Measurements from ENCODE around the gene PNPLA7. TPM values are rescaled to one million over a fixed set of nuclear protein-coding genes. Genes with fewer than 3 reads are reported as not detected.

PNPLA7 gene
- total RNA-seq (2022; extraction: Qiagen RNA extraction), result 0.59 to 0.87 TPM (median 0.86 TPM) in 5 replicates

DNA sequence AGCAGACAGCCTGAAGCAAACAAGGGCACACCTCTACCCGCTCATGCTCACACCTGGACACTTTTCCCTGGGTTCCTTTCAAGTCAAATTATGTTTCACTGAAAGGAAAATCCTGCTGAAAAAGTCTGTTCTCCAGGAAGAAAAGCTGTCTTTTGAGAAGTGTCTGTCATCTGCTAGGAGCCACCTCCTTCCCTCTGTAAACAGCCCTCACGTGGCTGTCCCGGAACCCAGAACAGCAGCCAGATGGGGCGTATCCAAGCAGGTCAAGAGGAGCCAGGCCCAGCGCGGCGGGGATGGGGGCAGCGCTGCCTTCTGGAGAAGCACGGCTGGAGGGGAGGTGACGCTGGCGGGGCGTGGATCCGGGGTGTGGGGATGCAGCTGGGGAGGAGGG is at the start of gene PNPLA7:
Gene PNPLA7, minus strand, starts transcription at position 172 of the 391 bp plus-strand sequence. CDS start 205 bp downstream, outside the sequence.

GRCh38 chr9:137590469-137591383 is 40.5 kb upstream of the PNPLA7 start, which contains the start of gene ZMYND19:
Gene ZMYND19 (minus strand): TSS chr9:137590512. CDS start chr9:137590263, 249 bp downstream.

GRCh38 chr9:137578518-137579258 is 28.5 kb upstream of the PNPLA7 start, which contains the start of gene DPH7:
Gene DPH7 (minus strand): TSS chr9:137578925. CDS start chr9:137578777, 148 bp downstream.

DNA sequence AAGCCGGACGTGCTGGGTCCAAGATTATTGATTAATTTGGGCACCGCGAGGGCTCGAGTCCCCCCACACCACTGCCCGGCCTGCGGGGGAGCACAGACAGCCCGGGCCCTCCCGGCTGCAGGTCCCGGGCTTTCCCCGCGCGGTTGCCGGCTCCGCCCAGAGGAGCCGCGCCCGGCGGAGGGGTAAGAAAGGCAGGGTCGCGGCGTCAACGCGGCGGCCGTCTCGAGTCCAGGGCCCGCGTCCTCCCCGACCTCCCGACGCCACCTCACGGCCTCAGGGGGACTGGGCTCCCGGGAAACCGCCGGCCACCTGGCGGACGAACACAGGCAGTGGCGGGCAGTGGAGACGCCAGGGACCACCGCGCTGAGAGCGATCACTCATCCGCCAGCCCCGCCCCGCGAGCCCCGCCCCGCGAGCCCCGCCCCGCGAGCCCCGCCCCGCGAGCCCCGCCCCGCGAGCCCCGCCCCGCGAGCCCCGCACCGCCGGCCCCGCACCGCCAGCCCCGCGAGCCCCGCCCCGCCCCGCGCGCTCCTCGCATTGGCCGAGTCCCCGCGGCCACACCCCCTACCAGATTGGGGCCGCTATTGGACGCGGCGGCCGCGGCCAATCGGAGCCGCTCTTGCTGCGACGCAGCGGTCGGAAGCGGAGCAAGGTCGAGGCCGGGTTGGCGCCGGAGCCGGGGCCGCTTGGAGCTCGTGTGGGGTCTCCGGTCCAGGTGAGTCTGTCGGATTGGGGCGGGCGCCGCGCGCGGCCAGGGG is 1.2 kb upstream of the PNPLA7 start, which contains the start of gene MRPL41:
Gene MRPL41, plus strand, starts transcription at position 616 of the 758 bp plus-strand sequence. CDS start 203 bp downstream, outside the sequence.

DNA sequence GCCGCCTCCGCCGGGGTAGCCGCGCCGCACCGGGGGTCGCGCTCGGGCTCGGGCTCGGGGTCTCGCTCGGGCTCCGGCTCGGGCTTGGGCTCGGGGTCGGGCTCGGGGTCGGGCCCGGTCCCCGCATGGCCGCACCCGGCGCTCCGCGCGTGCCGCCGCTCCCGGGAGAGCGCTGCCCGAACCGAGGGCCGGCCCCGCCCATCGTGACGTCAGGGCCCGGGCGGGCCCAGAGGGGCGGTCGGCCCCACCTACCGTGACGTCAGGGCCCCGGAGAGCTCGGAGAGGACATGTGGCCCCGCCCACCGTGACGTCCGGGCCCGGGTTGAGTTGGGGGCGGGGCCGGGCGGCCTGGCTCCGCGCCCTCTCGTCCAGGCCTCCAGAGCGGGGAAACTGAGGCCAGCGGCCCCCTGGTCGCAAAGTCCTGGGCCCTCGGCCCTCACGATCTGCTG is 91.0 kb downstream of the PNPLA7 start, which contains the start of gene NSMF:
Gene NSMF, minus strand, starts transcription at position 183 of the 449 bp plus-strand sequence. CDS start 232 bp downstream, outside the sequence.

DNA sequence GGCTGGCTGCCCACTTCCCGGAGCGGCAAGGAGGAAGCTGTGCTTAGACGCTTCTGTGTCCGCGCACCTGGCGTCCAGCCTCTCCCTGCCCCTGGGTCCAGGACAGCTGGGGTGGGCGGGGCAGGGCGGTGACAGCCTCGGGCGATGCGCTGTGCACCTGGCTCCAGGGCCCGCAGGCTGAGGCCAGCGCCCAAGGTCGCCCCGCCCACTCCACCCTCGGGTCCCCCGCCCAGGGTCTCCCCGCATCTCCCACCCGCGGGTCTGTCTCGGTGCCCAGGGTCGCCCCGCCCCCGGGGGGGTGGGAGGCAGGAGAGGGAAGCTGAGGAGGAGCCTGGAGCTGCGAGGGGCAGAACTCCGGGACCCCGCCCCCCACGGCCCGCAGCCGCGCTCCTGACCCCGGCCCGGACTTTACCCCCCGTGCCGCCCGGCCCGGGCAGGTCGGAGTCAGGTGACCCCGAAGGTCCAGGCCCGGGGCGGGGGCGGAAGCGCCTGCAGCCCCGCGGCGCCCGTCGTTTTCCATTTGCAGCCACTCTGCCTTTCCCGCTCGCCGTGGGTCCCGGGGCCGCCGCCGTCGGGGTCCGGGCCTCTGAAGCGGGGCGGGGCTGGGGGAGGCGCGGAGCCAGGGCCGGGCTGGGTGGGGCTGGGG is 108.8 kb downstream of the PNPLA7 start, which contains the start of gene ENTPD8:
Gene ENTPD8, minus strand, starts transcription at position 69 of the 646 bp plus-strand sequence. CDS start 3,072 bp downstream, outside the sequence.

DNA sequence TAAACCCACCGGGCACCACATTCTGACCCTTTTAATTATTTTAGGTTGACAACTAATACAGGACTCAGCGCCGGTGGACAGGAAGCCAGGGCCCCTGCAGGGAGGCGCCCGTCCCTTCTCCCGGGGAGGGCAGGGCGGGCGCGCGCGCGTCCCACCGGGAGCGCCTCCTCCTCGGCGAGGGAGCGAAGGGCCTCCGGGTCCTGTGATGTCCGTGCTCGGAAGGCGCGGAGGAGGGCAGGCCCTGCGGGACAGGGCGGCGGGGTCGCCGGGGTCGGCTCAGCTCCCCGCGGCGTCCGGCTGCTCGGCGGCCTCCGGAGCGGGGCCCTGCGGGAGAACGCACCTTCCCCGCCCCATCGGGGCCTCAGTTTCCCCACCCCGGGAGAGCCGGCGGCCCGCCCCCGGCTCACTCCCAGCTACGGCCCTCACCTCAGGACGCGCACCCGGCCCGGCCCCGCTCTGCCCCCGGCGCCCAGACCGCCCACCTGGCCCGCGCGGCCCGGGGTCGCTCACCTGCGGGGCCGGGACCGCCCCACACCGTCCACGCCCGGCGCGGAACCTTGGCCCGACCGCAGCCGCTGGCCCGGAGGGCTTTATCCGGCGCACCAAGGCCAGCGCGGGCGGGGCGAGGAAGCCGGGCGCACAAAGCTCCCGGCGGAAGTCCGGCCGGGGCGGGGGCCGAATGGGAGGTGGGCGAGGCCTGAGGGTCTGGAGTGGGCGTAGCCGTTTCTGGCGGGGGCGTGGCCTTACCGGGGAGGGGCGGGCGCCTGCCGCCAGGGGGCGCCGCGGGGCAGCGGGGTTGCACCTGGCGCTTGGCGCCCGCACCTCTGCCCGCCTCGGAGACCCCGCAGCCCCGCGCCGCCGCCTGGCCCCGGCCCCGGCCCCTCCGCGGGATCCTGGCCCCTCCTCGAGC is 127.3 kb downstream of the PNPLA7 start, which contains the start of the genes EXD3 and NOXA1:
Gene EXD3, minus strand, starts transcription at position 559 of the 910 bp plus-strand sequence. CDS start 27,805 bp downstream, outside the sequence.
Gene NOXA1, plus strand, starts transcription at position 790 of the 910 bp plus-strand sequence. CDS start 137 bp downstream, outside the sequence.

Other genes starting within 250 kb of the PNPLA7 start
- 2.4 to 5.6 TPM (median 4.3 TPM) in 5 replicates for gene NRARP, start 248.1 kb downstream of the PNPLA7 start, total RNA-seq (2022; extraction: Qiagen RNA extraction)
- 4.0 to 6.6 TPM (median 6.0 TPM) in 5 replicates for gene EXD3, start 127.2 kb downstream of the PNPLA7 start, total RNA-seq (2022; extraction: Qiagen RNA extraction)
- 0.77 to 2.0 TPM (median 1.7 TPM) in 5 replicates for gene NOXA1, start 127.0 kb downstream of the PNPLA7 start, total RNA-seq (2022; extraction: Qiagen RNA extraction)
- gene ENTPD8, start 109.0 kb downstream of the PNPLA7 start, total RNA-seq (2022; extraction: Qiagen RNA extraction), result 0.10 to 0.30 TPM (median 0.27 TPM) in 5 replicates
- gene NSMF, start 91.1 kb downstream of the PNPLA7 start, total RNA-seq (2022; extraction: Qiagen RNA extraction), result 31.5 to 48.0 TPM (median 42.1 TPM) in 5 replicates
- gene MRPL41, start 1.5 kb upstream of the PNPLA7 start, total RNA-seq (2022; extraction: Qiagen RNA extraction), result 47.6 to 99.9 TPM (median 91.4 TPM) in 5 replicates
- gene DPH7, start 28.5 kb upstream of the PNPLA7 start, total RNA-seq (2022; extraction: Qiagen RNA extraction), result 25.3 to 30.5 TPM (median 29.3 TPM) in 5 replicates
- 41.4 to 65.4 TPM (median 58.4 TPM) in 5 replicates for gene ZMYND19, start 40.1 kb upstream of the PNPLA7 start, total RNA-seq (2022; extraction: Qiagen RNA extraction)
- 45.8 to 64.4 TPM (median 54.5 TPM) in 5 replicates for gene ARRDC1, start 55.3 kb upstream of the PNPLA7 start, total RNA-seq (2022; extraction: Qiagen RNA extraction)
- gene EHMT1, start 68.6 kb upstream of the PNPLA7 start, total RNA-seq (2022; extraction: Qiagen RNA extraction), result 37.5 to 49.7 TPM (median 43.3 TPM) in 5 replicates